NT2/D1 (cell line): ENCODE data around the gene LRRC27.

ENCODE experiments used
- SUZ12 ChIP-seq: IDR thresholded peaks from 2 replicates; pipeline ENCODE4 v1.6.1; 2011; ENCODE audit not compliant: insufficient read length, insufficient read depth; ENCODE audit errors: extremely low read depth
- YY1 ChIP-seq: IDR thresholded peaks from 2 replicates; pipeline ENCODE4 v1.6.1; 2011; ENCODE audit not compliant: insufficient read length, insufficient read depth
- ZNF274 ChIP-seq: IDR thresholded peaks from 2 replicates; pipeline ENCODE4 v1.6.1; 2011; ENCODE audit warnings: mild to moderate bottlenecking, low read depth, low read length

GRCh38 chr10:132360766-132361447 lies 28.9 kb downstream of the LRRC27 start:
- TF ChIP-seq YY1 (no peak), ZNF274 (no peak), SUZ12 (no peak)
